Vagina (tissue), 2 donors: ENCODE results near the gene KATNAL1. TPM values are rescaled to one million over a fixed set of nuclear protein-coding genes. Genes with fewer than 3 reads are reported as not detected.

Experiments used
- DNase-seq, 2 donors: peaks; one replicate each; pipeline ENCODE4 v3.0.0-alpha.2; 2017; ENCODE audit errors: extremely low spot score in 2 of 2
- H3K27ac ChIP-seq: fragments of 200-600 bp; sonication (generic); one replicate; pipeline ENCODE4 v1.5.1; 2019
- H3K27me3 ChIP-seq: fragments of 200-600 bp; sonication (generic); one replicate; pipeline ENCODE4 v1.5.1; 2019
- H3K36me3 ChIP-seq, 2 donors: fragments of 200-600 bp; sonication (generic); one replicate each; pipeline ENCODE4 v1.5.1; 2017 to 2019
- H3K4me1 ChIP-seq: fragments of 200-600 bp; sonication (generic); one replicate; pipeline ENCODE4 v1.5.1; 2019
- H3K4me3 ChIP-seq, 2 donors: fragments of 200-600 bp; sonication (generic); 1 replicate in 1 of 2; 2 replicates in 1 of 2; pipeline ENCODE4 v1.5.1; 2016 to 2019
- H3K9me3 ChIP-seq: fragments of 200-600 bp; sonication (generic); one replicate; pipeline ENCODE4 v1.5.1; 2019
- POLR2A ChIP-seq, 2 donors: fragments of 450-650 bp; IDR thresholded peaks; one replicate each; pipeline ENCODE4 v1.6.1; 2017; ENCODE audit warnings: antibody characterized with exemption in 2 of 2, mild to moderate bottlenecking in 2 of 2, moderate library complexity in 2 of 2
- POLR2AphosphoS5 ChIP-seq, 2 donors: sonication (generic); formaldehyde crosslinking; IDR thresholded peaks; one replicate each; pipeline ENCODE4 v1.9.0; 2017; ENCODE audit warnings: antibody characterized with exemption in 2 of 2, mild to moderate bottlenecking in 2 of 2, low read depth in 1 of 2; ENCODE audit not compliant: insufficient read depth in 1 of 2
- intact Hi-C: fragments of 100-400 bp; cut with DNase I; formaldehyde crosslinking; loops from one replicate; pipeline ENCODE4 v1.15.1; 2023
- total RNA-seq: library from RNA; depleted of rRNA; stranded (reverse); fragments of >200 nt; gene quantifications from one replicate; pipeline ENCODE4 v1.2.3, GENCODE V29; 2016
- TF ChIP-seq, protein P1 (sequence below), 3 experiments: fragments of 450-650 bp in 2 of 3; fragments of 200-600 bp in 1 of 3; sonication (generic) in 1 of 3; IDR thresholded peaks; one replicate each; pipeline ENCODE4 v1.5.1; 2017 to 2019; ENCODE audit warnings: antibody characterized with exemption in 3 of 3, mild to moderate bottlenecking in 2 of 3, moderate library complexity in 2 of 3

KATNAL1 gene
- total RNA-seq, 1 donor from 2014 or later, result 20.6 TPM

DNA sequence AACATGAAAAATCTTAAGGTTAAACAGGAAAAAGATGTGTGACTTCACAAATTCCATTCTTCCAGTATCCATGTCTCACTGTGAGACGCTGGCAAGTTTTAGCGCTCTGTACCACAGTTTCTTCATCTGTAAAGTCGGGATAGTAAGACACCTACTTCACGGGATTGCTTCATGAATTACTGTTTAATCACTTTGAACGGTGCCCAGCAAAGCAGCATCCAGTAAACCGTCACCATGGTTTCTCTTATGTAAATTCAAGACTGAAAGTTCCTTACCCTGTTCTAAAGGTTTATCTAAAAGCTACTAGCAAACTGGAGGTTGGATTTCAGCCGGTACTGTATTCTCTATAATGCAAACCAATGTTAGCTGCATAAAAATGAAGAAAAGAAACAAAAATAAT lies 53.5 kb downstream of the KATNAL1 start:
- TF ChIP-seq, protein P1, sequence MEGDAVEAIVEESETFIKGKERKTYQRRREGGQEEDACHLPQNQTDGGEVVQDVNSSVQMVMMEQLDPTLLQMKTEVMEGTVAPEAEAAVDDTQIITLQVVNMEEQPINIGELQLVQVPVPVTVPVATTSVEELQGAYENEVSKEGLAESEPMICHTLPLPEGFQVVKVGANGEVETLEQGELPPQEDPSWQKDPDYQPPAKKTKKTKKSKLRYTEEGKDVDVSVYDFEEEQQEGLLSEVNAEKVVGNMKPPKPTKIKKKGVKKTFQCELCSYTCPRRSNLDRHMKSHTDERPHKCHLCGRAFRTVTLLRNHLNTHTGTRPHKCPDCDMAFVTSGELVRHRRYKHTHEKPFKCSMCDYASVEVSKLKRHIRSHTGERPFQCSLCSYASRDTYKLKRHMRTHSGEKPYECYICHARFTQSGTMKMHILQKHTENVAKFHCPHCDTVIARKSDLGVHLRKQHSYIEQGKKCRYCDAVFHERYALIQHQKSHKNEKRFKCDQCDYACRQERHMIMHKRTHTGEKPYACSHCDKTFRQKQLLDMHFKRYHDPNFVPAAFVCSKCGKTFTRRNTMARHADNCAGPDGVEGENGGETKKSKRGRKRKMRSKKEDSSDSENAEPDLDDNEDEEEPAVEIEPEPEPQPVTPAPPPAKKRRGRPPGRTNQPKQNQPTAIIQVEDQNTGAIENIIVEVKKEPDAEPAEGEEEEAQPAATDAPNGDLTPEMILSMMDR (IDR thresholded peaks at IDR 0.05), result no peak
- TF ChIP-seq POLR2AphosphoS5 (IDR thresholded peaks at IDR 0.05; ENCODE audit: insufficient read depth in 1 of 2, low read depth in 1 of 2) (no peak), POLR2A (IDR thresholded peaks at IDR 0.05) (no peak)
- Histone ChIP-seq H3K27me3 (no peaks in the 10 kb centered on the region), H3K27ac (no peak overlapping the region), H3K9me3 (no peaks in the 10 kb centered on the region), H3K36me3 (no peaks in the 10 kb centered on the region), H3K4me1 (peaks cover 13% of the 10 kb centered on the region), H3K4me3 (no peak overlapping the region)
- no peak for DNase-seq
- intact Hi-C loops, result no loop called here

DNA sequence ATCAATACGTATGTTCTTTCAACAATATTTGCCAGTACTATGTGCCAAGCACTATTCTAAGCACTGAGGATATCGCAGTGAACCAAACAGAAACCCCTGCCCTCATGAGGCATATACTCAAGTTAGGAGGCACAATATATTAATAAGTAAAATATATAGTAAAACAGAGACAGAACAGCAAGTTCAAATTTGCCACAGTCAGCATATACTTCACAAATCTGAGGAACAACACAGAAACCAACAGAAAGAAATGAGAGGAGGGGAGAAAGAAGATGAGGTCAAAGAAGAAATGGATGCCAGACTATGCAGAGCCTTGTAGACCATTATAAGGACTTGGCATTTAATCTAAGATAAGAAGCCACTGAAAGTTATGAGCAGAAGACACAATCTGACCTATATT lies 59.9 kb downstream of the KATNAL1 start:
- intact Hi-C loops, result no loop called here
- no peaks in the 10 kb centered on the region for H3K9me3 ChIP-seq
- TF ChIP-seq POLR2A (IDR thresholded peaks at IDR 0.05) (no peak), POLR2AphosphoS5 (IDR thresholded peaks at IDR 0.05; ENCODE audit: insufficient read depth in 1 of 2, low read depth in 1 of 2) (no peak)
- TF ChIP-seq, protein P1 (IDR thresholded peaks at IDR 0.05), result no peak
- no peak for DNase-seq
- H3K4me3 ChIP-seq, result no peak overlapping the region
- no peaks in the 10 kb centered on the region for H3K36me3 ChIP-seq
- no peaks in the 10 kb centered on the region for H3K27me3 ChIP-seq
- no peak overlapping the region for H3K27ac ChIP-seq
- H3K4me1 ChIP-seq, result peaks cover 12% of the 10 kb centered on the region

DNA sequence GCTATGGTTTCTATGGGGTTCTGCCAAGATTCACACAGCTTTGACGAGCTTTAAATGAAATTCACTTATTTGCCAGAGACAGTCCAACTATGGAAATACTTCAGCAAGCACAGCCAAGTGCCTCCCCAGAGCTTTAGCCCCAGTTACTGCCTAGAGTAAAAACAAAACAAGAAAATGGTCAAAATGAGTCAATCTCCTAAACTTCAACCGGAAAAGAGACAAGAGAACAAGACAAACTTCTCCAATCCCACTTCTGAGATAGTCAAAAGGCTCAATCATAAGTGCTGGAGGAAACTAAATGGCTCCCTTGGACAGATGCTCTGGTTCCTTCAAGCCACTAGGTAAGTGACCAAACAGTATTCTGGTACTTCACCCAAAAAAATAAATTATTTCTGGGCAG lies 65.8 kb downstream of the KATNAL1 start:
- no peak for DNase-seq
- intact Hi-C loops, result no loop called here
- H3K27ac ChIP-seq, result no peak overlapping the region

DNA sequence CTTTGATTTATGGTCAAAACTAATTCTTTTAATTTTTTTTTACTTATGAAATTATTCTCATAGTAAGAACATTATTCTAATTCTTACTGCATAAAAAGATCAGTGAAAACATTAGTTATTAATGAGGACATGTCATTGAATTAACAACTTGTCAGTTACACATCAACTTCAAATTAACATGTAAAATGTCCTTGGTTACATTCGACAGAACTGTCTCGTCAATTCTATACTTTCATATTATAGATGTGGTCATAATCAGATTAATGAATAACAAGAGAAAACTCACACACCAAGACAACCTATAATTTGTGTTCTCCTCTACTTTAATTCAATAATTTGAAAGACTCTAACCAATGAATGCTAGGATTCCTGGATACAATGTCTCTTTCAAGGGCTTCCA lies 66.7 kb downstream of the KATNAL1 start:
- H3K27ac ChIP-seq, result no peak overlapping the region
- intact Hi-C loops, result no loop called here
- H3K9me3 ChIP-seq, result no peaks in the 10 kb centered on the region
- peaks cover 0 to 4% of the 10 kb centered on the region in 2 donors for H3K36me3 ChIP-seq
- no peak overlapping the region for H3K4me3 ChIP-seq
- no peak for DNase-seq
- H3K4me1 ChIP-seq, result no peaks in the 10 kb centered on the region
- TF ChIP-seq, protein P1 (IDR thresholded peaks at IDR 0.05), result no peak
- TF ChIP-seq POLR2AphosphoS5 (IDR thresholded peaks at IDR 0.05; ENCODE audit: insufficient read depth in 1 of 2, low read depth in 1 of 2), result no peak
- TF ChIP-seq POLR2A (IDR thresholded peaks at IDR 0.05), result no peak
- no peaks in the 10 kb centered on the region for H3K27me3 ChIP-seq

More for the DNA sequence above, 65.8 kb downstream of the KATNAL1 start:
- Histone ChIP-seq H3K9me3 (no peaks in the 10 kb centered on the region), H3K4me3 (no peak overlapping the region), H3K4me1 (no peaks in the 10 kb centered on the region), H3K36me3 (peaks cover 0 to 4% of the 10 kb centered on the region in 2 donors), H3K27me3 (no peaks in the 10 kb centered on the region)
- TF ChIP-seq, protein P1 (IDR thresholded peaks at IDR 0.05), result no peak
- TF ChIP-seq POLR2A (IDR thresholded peaks at IDR 0.05), result no peak
- TF ChIP-seq POLR2AphosphoS5 (IDR thresholded peaks at IDR 0.05; ENCODE audit: insufficient read depth in 1 of 2, low read depth in 1 of 2), result no peak

DNA sequence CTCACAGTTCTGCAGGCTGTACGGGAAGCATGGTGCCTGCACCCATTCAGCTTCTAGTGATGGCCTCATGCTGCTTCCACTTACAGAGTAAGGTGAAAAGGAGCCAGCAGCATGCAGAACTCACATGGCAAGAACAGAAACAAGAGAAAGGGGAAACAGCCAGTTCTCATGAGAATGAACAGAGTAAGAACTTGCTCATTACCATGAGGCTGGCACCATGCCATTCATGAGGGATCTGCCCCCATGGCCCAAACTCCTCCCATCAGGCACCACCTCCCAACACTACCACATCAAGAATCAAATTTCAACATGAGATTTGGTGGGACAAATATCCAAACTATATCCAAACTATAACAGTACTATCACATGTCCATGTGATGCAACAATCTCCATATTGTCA lies 72.1 kb downstream of the KATNAL1 start:
- Histone ChIP-seq H3K4me3 (no peak overlapping the region), H3K9me3 (no peaks in the 10 kb centered on the region), H3K27me3 (no peaks in the 10 kb centered on the region), H3K27ac (no peak overlapping the region), H3K36me3 (peaks cover 0 to 5% of the 10 kb centered on the region in 2 donors), H3K4me1 (no peaks in the 10 kb centered on the region)
- intact Hi-C loops, result no loop called here
- TF ChIP-seq, protein P1 (IDR thresholded peaks at IDR 0.05), result no peak
- no peak for TF ChIP-seq POLR2A (IDR thresholded peaks at IDR 0.05)
- no peak for TF ChIP-seq POLR2AphosphoS5 (IDR thresholded peaks at IDR 0.05; ENCODE audit: insufficient read depth in 1 of 2, low read depth in 1 of 2)
- DNase-seq, result no peak
